GM19043 (cell line): ENCODE results near the gene CORT.
"Not testable (repeated sequence)": the region's sequence is repeated elsewhere in the genome, so short reads cannot be mapped to it uniquely, and the experiment has no call there.

Source experiments
- ATAC-seq: cut with Tn5 transposase; IDR thresholded peaks from one replicate; pipeline ENCODE4 v1.9.1; 2021; ENCODE audit warnings: low read depth; ENCODE audit not compliant: unreplicated experiment

CORT gene

DNA sequence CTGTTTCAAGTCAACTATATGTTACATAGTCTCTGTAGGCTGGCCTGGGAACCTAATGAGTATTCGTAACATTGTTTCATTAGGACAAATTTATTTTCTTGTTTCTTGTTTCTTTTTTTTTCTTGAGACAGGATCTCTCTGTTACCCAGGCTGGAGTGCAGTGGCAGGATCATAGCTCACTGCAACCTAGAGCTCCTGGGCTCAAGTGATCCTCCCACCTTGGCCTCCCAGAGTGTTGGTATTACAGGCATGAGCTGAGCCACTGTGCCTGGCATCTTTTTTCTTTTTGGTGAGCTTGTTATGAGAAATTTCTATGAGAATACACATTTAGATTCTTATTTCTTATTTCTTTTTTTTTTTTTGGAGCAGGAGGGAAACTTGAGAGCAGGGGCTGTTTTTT is 12.8 kb upstream of the CORT start:
- ATAC-seq = no peak

GRCh38 chr1:10438677-10439163 is 11.1 kb upstream of the CORT start:
- no peak for ATAC-seq

DNA sequence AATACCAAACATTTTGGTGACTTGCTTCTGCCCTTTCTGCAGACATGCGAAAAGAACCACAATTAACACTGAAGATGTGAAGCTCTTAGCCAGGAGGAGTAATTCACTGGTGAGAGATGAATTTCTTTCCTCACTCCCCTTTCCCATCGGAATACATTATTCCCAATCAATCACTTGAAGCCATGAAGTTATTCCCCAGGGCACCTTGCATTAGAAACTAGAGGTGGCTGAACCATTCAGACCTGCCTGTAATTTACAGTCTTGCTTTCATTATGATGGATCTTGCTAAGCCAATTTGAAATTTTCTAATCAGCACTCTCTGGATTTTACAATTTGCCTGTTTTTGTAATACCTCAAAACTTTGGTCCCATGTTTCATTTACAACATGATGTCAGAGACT is 9.5 kb upstream of the CORT start:
- ATAC-seq = no peak

- no peak for ATAC-seq
Measured at GRCh38 chr1:10440794-10441193, 9.0 kb upstream of the CORT start.

- no peak for ATAC-seq
Measured at GRCh38 chr1:10444248-10444647, 5.6 kb upstream of the CORT start.

DNA sequence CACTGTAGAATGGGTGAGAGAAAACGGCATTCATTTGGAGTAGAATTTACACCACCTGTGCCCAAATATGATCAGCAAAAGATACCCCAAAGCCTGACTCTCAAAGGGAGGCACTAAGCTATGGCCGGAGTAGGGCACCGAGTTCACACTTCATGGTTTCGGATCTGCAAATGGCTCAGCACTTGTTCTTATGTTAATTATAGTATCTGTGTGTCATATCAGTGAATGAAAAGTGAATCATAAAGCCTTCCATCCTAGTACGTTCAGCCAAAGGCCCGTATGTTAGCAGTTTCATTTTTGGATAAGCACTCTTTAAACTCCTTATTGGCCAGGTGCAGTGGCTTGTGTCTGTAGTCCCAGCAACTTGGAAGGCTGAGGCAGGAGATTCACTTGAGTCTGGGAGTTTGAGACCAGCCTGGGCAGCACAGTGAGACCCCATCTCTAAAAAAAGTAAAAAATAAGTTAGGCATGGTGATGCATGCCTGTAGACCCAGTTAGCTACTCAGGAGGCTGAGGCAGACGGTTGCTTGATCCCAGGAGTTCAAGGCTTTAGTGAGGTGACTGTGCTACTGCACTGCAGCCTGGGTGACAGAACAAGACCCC is 4.9 kb upstream of the CORT start:
- ATAC-seq = no peak

- no peak for ATAC-seq
Measured at GRCh38 chr1:10446790-10447422, 2.9 kb upstream of the CORT start.

- ATAC-seq = no peak
Measured at GRCh38 chr1:10450156-10450814, 454 bp downstream of the CORT start.

DNA sequence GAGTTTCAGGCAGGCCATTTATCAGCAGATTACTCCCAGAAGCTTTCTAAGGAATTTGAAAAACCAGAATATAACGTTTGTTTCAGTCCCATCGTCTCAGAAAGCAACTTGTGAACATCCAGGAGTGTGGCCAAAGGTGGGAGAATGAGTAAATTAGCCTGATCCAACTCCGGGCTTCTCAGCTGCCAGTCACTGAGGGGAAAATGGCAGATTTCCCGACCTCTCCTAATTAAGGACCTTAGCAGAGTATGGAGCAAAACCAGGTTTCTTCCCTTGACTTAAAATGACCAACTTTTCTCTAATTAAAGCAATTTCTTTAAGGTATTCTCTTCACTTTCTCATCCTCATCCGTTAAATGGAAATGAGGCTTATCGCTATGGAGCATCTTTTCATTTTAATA is 1.0 kb downstream of the CORT start:
- no peak for ATAC-seq

GRCh38 chr1:10451287-10451686 is 1.5 kb downstream of the CORT start:
- ATAC-seq = no peak

DNA sequence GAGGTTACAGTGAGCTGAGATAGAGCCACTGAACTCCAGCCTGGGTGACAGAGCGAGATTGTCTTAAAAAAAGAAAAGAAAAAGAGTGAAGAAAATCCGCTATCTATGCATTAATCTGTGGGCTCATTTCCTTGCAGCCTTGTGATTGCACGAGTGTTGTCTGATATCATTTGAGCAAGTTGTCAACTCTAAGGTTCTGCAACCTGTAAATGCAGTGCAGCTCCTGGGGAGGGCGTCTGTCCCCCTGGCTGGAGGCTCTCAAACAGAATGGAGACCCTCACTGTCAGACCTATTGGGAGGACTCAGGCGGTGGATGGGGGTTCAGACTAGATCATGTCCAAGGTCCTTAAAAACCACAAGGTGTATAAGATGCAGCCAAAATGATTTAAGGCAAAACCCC is 6.2 kb downstream of the CORT start:
- no peak for ATAC-seq

- ATAC-seq = no peak
Measured at GRCh38 chr1:10456661-10457060, 6.8 kb downstream of the CORT start.

GRCh38 chr1:10457462-10457861 is 7.6 kb downstream of the CORT start:
- not testable (repeated sequence) for ATAC-seq

DNA sequence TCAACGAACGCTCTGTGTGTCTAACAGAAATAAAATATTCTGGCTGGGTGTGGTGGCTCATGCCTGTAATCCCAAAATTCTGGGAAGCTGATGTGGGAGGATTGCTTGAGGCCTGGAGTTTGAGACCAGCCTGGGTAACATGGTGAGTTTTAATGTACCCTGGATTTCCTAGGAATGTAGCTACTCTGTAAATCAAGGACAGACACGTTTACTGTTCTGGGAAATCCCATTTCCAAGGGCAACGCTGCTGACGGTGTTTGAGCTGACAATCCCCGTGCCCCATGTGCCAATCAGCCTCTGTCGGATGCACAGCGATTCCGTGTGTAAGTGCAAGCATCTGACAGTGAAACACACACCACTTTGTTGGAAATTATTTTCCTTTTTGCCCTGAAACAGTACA is 8.0 kb downstream of the CORT start:
- no peak for ATAC-seq

- ATAC-seq = no peak
Measured at GRCh38 chr1:10459184-10459583, 9.4 kb downstream of the CORT start.

DNA sequence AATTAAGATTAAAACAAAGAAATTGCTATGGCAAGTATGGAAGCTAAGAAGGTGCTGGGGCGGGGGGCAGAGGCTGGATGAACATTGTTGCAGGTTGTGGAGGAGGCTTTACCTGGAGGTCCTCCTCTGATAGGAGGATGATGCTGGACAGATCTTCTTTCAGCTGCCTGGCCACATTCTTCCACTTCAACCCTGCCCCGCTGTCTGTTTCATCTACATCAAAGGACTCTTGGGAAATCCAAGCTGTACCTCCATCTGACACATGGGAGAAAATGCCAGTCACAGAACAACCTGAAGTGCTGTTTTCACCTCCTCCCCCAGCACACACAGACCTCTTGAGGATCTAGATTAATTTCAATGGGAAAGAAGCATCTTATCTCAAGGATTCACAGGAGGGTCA is 17.2 kb downstream of the CORT start:
- ATAC-seq = no peak

DNA sequence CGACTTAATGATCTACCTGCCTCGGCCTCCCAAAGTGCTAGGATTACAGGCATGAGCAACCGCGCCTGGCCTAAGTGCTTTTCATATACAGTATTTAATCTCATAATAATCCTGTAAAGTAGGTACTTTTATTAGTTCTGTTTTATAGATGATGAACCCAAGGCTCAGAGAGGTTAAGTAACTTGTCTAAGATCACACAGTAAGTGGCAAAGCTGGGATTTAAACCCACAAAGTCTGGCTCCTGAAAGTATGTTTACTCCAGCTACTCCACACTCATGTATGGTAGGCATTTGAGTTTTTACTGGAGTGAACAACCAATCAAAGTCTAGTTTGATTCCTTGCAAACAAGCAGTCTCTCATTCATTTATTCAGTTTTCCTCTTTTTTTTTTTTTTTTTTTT is 20.2 kb downstream of the CORT start:
- no peak for ATAC-seq

GRCh38 chr1:10471411-10472219 is 21.8 kb downstream of the CORT start:
- ATAC-seq = no peak

GRCh38 chr1:10472220-10473144 is 22.7 kb downstream of the CORT start, which contains the start of gene DFFA:
TSS of gene DFFA (minus strand) at chr1:10472529. CDS start at chr1:10472458, 71 bp downstream.
- ATAC-seq = peak; percentile 84

DNA sequence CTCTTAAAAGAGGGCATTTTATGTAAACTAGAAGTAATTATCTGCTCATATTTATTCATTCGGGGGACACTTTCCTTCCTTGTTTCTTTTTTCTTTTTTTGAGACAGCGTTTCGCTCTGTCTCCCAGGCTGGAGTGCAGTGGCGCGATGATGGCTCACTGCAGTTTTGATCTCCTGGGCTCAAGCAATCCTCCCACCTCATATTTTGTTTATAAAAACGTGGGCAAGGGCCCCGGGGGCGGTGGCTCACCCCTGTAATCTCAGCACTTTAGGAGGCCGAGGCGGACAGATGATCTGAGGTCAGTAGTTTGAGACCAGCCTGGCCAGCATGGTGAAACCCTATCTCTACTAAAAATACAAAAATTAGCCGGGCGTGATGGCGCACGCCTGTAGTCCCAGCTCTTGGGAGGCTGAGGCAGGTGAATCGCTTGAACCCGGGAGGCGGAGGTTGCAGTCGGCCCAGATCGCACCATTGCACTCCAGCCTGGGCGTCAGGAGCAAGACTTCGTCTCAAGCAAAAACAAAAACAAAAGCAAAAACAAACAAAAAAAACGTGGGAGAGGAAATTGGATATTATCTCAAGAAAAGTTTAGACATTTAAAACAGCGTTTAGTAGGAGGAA is 23.4 kb downstream of the CORT start:
- no peak for ATAC-seq
